GM19193 (cell line): ENCODE data around the gene ATP6V1B1.

ENCODE experiments used
- POLR2A ChIP-seq: IDR thresholded peaks from 4 replicates; pipeline ENCODE4 v1.6.1; 2011; ENCODE audit not compliant: insufficient read depth, insufficient read length; ENCODE audit errors: extremely low read depth

ATP6V1B1 gene

GRCh38 chr2:70932631-70933230 lies 3.0 kb upstream of the ATP6V1B1 start:
- no peak for TF ChIP-seq POLR2A

DNA sequence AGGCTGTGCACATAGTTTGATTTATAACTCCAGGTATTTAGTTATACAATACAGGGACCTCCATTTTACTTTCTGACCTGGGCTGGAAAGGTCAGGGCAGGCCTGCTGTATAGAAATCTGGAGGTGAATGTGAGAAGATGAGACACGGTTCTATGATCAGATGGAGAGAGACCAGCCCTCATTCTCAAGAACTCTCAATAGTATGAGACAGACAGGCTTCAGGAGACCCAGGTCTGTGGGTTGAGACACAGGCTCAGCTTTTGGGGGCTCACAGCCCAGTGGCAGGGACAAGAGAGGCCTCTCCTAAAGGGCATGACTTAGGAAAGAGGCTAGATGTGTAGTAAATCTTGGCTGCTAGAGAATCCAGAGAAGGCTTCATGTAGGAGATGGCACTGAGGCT lies 719 bp upstream of the ATP6V1B1 start:
- no peak for TF ChIP-seq POLR2A

DNA sequence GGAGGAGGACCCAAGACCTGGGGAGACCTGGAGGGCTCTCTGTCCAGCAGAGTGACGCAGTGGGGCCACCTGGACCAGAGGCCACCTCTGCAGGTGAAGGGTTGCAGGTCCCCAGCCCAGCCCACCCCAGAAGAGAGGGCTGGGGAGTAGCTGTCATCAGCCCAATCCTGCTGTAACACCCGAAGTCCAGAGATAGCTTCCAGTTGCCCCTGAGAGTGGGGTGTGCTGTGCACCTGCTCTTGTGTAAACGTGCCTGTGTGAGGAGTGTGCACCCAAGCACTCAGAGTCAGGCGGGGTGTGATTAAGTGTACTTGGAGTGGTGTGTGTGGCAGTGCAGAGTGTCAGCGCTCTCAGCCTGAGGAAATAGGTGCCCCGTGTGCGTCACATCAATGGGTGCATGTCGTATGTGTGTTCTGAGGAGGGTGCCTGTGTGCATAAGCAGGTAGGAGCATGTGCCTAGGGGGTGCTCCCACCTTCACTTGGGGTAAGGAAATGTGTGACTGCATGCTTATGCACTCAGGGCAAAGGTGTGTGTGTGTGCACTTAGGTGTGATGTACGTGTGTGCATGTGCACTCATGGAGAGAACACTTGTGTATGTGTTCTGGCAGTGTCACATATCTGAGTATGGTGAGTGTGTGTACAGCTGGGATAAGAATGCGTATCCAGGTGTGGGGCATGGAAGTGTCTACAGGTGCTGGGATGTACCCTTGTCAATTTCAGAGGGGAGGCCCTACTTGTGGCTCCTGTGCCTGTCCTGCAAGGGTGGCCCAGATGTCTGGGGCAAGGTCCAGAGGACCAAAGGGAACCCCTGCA lies 672 bp downstream of the ATP6V1B1 start:
- TF ChIP-seq POLR2A, result no peak

- no peak for TF ChIP-seq POLR2A
Observed at GRCh38 chr2:70936979-70937811, 1.5 kb downstream of the ATP6V1B1 start.

DNA sequence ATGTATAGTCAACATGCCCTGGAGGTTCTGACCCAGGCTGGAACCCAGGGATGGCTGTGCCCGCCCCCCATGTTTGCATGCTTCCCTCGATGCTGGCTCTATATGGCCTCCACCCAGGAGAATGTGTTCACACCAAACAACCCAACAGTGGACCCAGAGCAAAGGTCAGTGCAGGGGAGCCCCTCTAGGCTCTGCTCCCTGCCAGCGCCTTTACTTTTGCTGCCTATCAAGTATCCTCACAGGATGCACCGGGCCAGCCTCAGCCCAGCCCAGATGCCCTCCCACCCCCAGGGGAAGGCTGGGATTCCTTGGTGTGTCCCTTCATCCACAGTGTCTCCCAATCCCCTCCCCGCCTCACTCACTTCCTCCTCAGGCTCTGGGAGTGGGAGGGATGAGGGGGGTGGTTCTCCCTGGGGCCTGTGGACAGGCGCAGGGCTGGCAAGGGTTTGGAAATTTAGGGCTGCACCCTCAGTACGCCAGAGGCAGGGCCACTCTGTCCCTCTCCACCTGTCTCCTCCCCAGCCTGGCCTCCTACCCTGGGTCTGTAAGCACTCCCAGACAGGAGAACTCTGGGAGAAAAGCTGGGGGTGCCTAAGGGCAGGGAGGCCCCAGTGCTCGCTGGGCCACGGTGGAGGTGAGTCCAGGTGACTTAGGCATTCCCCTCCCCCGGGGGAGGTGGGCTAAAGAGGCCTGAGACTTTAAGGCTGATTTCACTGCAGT lies 2.3 kb downstream of the ATP6V1B1 start:
- no peak for TF ChIP-seq POLR2A

- no peak for TF ChIP-seq POLR2A
Observed at GRCh38 chr2:70938586-70938950, 2.9 kb downstream of the ATP6V1B1 start.

- TF ChIP-seq POLR2A, result no peak
Observed at GRCh38 chr2:70939001-70939838, 3.5 kb downstream of the ATP6V1B1 start.

DNA sequence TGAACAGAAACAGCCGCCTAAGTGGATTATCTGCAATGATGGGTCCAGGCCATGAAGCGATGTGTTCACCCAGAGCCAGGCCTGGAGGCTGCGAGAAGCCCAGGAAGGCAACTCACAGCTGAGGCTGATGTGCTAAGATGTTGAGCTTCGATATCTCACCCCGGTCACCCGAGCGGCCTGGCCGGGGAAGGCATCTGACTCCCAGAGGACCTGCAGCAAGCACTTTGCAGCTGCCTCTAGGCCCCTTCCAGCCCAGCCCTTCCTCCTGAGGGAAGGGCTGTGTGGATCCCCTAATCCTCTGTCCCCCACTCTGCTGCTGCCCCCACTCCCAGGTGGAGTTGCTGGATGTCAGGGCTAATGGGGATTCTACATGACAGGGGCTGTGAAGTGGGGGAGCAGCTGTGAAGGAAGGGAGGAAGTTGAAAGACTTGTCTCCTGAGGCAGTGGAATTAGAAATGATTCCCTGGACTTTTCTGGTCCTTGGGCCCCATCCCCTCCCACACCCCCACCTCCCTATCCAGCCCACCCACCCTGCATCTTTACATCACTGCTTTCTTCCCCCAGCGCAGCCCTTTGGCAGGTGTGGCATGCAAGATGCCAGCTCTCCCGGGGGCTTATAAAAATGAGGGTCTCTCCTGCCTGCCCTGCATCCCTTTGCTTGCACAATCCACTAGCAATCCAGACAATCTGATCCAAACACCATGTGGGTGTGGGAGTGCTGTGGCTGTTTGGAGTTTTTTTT lies 4.3 kb downstream of the ATP6V1B1 start:
- no peak for TF ChIP-seq POLR2A

DNA sequence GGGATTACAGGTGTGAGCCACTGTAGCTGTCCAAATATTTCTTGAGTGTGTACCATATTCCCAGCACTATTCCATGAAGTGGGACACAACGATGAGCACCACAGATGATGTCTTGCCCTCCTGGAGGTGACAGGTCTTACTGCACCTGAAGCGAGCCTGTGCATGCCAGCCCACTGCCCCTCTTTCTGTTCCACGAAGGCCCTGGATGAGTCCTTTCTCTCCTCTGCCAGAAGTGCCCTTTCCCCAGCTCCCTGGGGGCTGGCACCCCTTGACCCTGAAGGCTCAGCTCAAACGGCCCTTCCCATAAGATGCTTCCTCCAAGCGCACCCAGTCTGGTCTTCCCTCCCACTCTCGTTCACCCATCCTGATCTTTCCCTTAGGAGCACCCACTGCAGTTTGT lies 5.5 kb downstream of the ATP6V1B1 start:
- TF ChIP-seq POLR2A, result no peak

DNA sequence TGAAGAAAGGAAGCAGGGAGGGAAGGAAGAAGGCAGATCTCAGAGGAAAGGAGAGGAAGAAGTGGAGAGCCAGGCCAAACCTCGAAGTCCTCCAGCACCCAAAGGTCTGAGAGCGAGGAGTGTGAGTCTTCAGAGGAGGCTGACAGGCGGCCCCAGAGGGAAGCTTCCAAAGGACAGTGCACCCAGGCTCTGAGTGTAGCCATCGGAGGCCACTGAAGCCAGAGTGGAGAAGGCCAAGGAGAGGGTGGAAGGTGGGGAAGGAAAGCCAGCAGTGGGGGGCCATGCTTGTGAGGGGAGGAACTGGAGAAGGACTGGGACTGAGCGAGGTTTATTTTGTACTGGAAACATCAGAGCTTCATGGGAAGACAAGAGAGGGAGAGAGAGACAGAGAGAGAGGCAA lies 6.0 kb downstream of the ATP6V1B1 start:
- TF ChIP-seq POLR2A, result no peak

DNA sequence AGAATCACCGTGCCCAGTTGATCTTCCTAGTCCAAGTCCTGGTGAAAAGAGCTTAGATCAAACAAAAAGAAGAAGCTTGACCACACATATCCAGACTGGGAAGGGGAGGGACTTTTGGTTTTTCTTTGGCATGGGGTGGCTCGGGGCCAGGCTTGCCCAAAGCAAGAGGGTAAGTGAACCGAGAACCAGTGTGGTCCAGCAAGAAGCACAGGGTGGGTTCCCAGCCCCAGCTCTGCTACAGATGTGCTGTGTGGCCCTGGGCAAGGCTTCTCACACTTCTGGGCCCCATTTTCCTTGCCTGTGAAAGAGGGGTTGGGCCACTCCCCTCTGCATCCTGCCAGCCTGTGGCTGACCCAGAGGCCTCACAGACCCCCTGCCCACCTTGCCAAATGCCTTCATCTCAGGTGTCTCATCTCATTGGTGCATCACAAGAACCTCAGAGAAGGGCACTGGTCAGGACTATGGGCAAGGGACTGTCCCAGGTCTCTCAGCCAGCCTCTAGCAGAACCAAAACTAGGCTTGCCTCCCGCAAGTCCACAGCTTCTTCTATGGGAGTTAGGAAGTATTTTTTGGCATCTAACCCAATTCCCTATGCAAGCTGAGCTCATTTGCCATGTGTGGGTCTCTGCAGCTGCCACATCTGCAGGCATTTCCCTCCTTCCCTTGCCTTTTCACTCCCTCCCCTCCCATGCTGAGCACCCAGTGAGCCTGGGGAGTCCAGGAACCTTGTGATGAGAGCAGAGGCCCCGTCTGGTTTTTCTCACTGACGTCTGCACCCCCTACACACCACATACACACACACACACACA lies 6.9 kb downstream of the ATP6V1B1 start:
- TF ChIP-seq POLR2A, result no peak

DNA sequence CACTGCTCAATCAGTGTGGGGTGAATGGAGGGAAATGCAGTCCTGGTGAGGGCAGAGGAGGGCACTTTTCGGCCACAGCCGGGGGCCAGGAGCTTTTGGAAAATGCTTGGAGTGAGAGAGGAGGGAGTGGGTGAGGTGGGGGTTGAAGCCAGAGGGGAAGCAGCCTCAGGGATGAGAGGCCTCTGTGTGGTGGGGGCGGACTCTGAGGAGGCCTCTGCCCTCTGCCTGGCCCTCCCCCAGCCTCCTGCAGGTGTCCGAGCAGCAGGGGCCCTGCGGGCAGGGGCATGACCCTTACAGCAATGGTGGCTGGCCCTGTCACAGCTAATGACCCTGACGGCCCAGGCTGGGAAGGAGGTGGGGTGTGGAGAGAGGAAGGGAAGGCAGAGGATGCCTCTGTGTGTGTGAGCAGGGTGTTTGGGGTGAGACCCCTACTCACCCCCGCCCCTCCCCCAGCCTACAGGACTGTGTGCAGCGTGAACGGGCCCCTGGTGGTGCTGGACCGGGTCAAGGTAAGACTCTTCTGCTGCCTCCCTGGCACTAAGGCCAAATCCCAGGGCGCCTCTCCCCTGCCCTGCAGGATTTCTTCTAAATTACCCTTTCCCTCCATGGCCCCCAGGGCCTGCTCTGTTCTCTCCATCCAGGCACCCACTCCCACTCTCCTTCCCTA lies 7.6 kb downstream of the ATP6V1B1 start:
- TF ChIP-seq POLR2A, result no peak
